ENCODE data around the gene OTOA. TPM values are rescaled to one million over a fixed set of nuclear protein-coding genes. Genes with fewer than 3 reads are reported as not detected.

OTOA gene
- total RNA-seq, 1 experiment from 2014 or later: 0.11 TPM

GRCh38 chr16:21625026-21625425, 38.7 kb upstream of the OTOA start:
- Histone ChIP-seq H3K27ac (ENCODE audit: insufficient read length, low read depth, low read length) (no peak overlapping the region), H2BK15ac (ENCODE audit: low read depth, low read length) (no peak overlapping the region), H3K9ac (ENCODE audit: extremely low read depth, insufficient read length, low read length) (no peak overlapping the region), H3K4ac (ENCODE audit: low read depth, low read length) (no peak overlapping the region), H2BK5ac (ENCODE audit: insufficient read length, low read length) (no peak overlapping the region), H3K14ac (ENCODE audit: insufficient read depth, low read length) (no peak overlapping the region), H3K4me2 (ENCODE audit: insufficient read depth, insufficient read length, low read length) (no peak overlapping the region), H3K23me2 (ENCODE audit: insufficient read length, low read depth, low read length, poor library complexity, severe bottlenecking) (no peaks in the 10 kb centered on the region), H4K5ac (ENCODE audit: insufficient read length, low read depth, low read length) (no peak overlapping the region), H3K4me1 (ENCODE audit: insufficient read depth, low read length) (no peaks in the 10 kb centered on the region), H2BK120ac (ENCODE audit: low read depth, low read length, poor library complexity, severe bottlenecking) (no peak overlapping the region), H2AFZ (ENCODE audit: low read length) (no peak overlapping the region), H2BK20ac (ENCODE audit: low read depth, low read length, poor library complexity, severe bottlenecking) (no peak overlapping the region), H3K18ac (ENCODE audit: insufficient read length, low read depth, low read length) (no peak overlapping the region), H3K79me1 (ENCODE audit: insufficient read depth, low read depth, low read length, poor library complexity, severe bottlenecking) (peaks cover under 1% of the 10 kb centered on the region), H4K8ac (replicated peaks; ENCODE audit: insufficient read length, low read depth, low read length) (no peak overlapping the region), H4K91ac (ENCODE audit: insufficient read length, low read depth, low read length) (no peak overlapping the region), H3K23ac (ENCODE audit: insufficient read length, low read depth, low read length) (no peak overlapping the region), H2AK5ac (ENCODE audit: insufficient read length, low read length) (no peak overlapping the region), H3K27me3 (ENCODE audit: insufficient read depth, low read length) (no peaks in the 10 kb centered on the region), H4K20me1 (ENCODE audit: control insufficient read depth, insufficient read depth, insufficient read length) (no peaks in the 10 kb centered on the region), H2BK12ac (ENCODE audit: insufficient read length, low read depth, low read length) (no peak overlapping the region), H3T11ph (ENCODE audit: low read length) (no peak overlapping the region), H3K56ac (ENCODE audit: insufficient read length, low read depth, low read length) (no peak overlapping the region), H3K9me3 (ENCODE audit: control insufficient read depth, low read depth, low read length) (no peaks in the 10 kb centered on the region), H3K79me2 (ENCODE audit: insufficient read depth, low read length) (no peaks in the 10 kb centered on the region)
- Mint-ChIP-seq H3K9me3 (peaks cover 16 to 18% of the 10 kb centered on the region in 2 experiments; a peak in 4 of 5 replicates), H3K4me3 (no peak overlapping the region), H3K27ac (no peak overlapping the region), H3K27me3 (ENCODE audit: low read depth) (no peaks in the 10 kb centered on the region), H3K36me3 (ENCODE audit: insufficient read depth in 1 of 3, low read depth in 3 of 3) (peaks cover 54 to 83% (median 65%) of the 10 kb centered on the region in 3 experiments), H3K4me1 (no peaks in the 10 kb centered on the region)
- no peak for TF ChIP-seq CTCF (conservative IDR thresholded peaks at IDR 0.05)
- no peak for DNase-seq
- WGBS (ENCODE audit: extremely low coverage, insufficient read length, low lambda C conversion rate): no CpG with 5 or more reads among the region's 1 CpG

Data from H9 (cell line).